GM18951 (cell line): ENCODE measurements around the gene SRPK2.
"Not testable (repeated sequence)": the region's sequence is repeated elsewhere in the genome, so short reads cannot be mapped to it uniquely, and the experiment has no call there.

ENCODE experiments used
- POLR2A ChIP-seq: IDR thresholded peaks from 4 replicates; pipeline ENCODE4 v1.6.1; 2011; ENCODE audit warnings: mild to moderate bottlenecking; ENCODE audit not compliant: insufficient read length, insufficient read depth; ENCODE audit errors: extremely low read depth
- in situ Hi-C: fragments of 300-500 bp; cut with MboI; formaldehyde crosslinking; loops from one replicate; pipeline ENCODE4 v1.12.0; 2022; ENCODE audit warnings: low sequenced_read_pairs, mixed read lengths, inconsistent platforms; ENCODE audit not compliant: unreplicated experiment

The SRPK2 gene

DNA sequence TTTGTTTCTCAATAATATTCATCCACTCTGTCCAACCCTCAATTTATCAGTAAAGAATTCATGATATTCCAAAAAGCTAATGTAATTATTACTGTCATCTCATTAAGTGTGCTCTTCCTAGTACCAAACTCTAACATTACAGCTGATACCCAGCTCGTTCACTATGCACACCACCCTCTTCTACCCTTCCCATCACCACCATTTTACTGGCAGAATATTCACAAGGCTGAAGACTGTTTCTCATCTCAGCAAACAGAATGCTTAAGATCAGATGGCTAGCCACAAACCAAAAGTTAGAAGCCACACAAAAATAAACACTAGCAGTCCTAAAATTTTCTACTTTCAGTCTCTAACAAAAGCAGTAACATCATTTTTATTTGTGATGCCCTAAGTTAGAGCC, 121.5 kb downstream of the SRPK2 start:
- in situ Hi-C loops, result no loop called here
- no peak for TF ChIP-seq POLR2A

DNA sequence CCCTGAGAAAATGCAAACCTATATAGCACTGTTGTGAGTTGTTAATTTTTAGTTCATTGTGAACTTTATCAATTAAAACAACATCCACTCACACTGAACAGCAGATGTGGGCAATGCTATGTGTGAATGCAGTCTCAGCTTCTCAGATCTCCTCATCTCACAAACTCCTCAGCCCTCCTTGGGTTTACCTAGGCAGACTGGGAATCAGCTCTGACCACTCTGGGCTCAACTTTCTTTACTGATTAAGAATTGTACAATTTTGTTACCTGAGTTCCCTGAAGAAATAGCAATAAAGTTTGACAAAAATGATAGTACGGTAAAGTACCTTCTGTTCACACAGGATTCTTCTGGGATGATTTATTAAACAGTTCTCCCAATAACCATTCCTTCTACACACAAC, 124.0 kb downstream of the SRPK2 start:
- in situ Hi-C loops, result no loop called here
- no peak for TF ChIP-seq POLR2A

GRCh38 chr7:105261689-105262088, 127.0 kb downstream of the SRPK2 start:
- TF ChIP-seq POLR2A, result no peak
- in situ Hi-C loops, result no loop called here

GRCh38 chr7:105260201-105260871, 128.4 kb downstream of the SRPK2 start:
- in situ Hi-C loops, result not testable (repeated sequence)

- in situ Hi-C loops, result not testable (repeated sequence)
Observed at GRCh38 chr7:105258919-105259318, 129.8 kb downstream of the SRPK2 start.

DNA sequence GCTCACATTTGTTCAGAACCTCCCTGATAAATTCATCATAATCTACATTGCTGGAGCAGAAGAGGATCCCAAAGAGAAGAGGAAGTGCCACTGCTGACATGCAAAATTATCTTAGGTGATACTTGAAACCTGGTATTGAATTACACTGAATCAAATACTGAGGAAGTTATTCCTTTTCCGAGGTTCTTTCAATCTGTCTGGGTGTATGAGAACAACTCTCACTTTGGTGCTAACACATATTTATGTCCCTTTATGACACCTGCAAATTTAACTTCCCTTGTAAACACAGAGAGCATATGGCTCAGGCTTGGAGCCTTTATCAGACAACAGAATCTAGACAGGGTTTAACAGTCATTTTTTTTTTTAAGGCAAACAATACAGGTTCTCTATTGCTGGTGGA, 131.4 kb downstream of the SRPK2 start:
- TF ChIP-seq POLR2A, result no peak
- in situ Hi-C loops, result no loop called here

GRCh38 chr7:105256761-105257231, 131.9 kb downstream of the SRPK2 start:
- in situ Hi-C loops, result no loop called here
- no peak for TF ChIP-seq POLR2A

GRCh38 chr7:105250706-105251105, 138.0 kb downstream of the SRPK2 start:
- no peak for TF ChIP-seq POLR2A
- in situ Hi-C loops, result no loop called here

GRCh38 chr7:105250239-105250638, 138.5 kb downstream of the SRPK2 start:
- in situ Hi-C loops, result no loop called here

GRCh38 chr7:105249216-105249615, 139.5 kb downstream of the SRPK2 start:
- no peak for TF ChIP-seq POLR2A
- in situ Hi-C loops, result no loop called here

More at GRCh38 chr7:105250239-105250638, 138.5 kb downstream of the SRPK2 start:
- no peak for TF ChIP-seq POLR2A

- TF ChIP-seq POLR2A, result no peak
Observed at GRCh38 chr7:105246679-105247078, 142.0 kb downstream of the SRPK2 start.

GRCh38 chr7:105246256-105246655, 142.5 kb downstream of the SRPK2 start:
- no peak for TF ChIP-seq POLR2A
- in situ Hi-C loops, result no loop called here

More at GRCh38 chr7:105246679-105247078, 142.0 kb downstream of the SRPK2 start:
- in situ Hi-C loops, result no loop called here

- in situ Hi-C loops, result no loop called here
- TF ChIP-seq POLR2A, result no peak
Observed at GRCh38 chr7:105245398-105246114, 143.2 kb downstream of the SRPK2 start.

GRCh38 chr7:105244594-105244993, 144.1 kb downstream of the SRPK2 start:
- in situ Hi-C loops, result no loop called here
- no peak for TF ChIP-seq POLR2A
